ENCODE results near the gene ALPK3. TPM values are rescaled to one million over a fixed set of nuclear protein-coding genes. Genes with fewer than 3 reads are reported as not detected.

ALPK3 gene
- total and polyA plus RNA-seq, 2 experiments from 2014 or later: 3.7 to 29.7 TPM

- H3K9me3 Mint-ChIP-seq: no peaks in the 10 kb centered on the region; the same call in 2 of the 3 replicates
- no peaks in the 10 kb centered on the region; the same call in 1 of the 2 replicates for H3F3A ChIP-seq (replicated peaks; ENCODE audit: low read depth)
- DNase-seq (ENCODE audit: low spot score) (no peak), ATAC-seq (no peak)
- H3K4me1 Mint-ChIP-seq: peaks cover 5% of the 10 kb centered on the region; the same call in 2 of the 3 replicates
- H3K4me3 Mint-ChIP-seq: no peak overlapping the region
- H3K79me2 ChIP-seq (replicated peaks; ENCODE audit: insufficient read depth): peaks cover 5% of the 10 kb centered on the region
- TF ChIP-seq CTCF (conservative IDR thresholded peaks at IDR 0.05; ENCODE audit: low read depth in 2 of 2) (no peak), NANOG (IDR thresholded peaks at IDR 0.05; ENCODE audit: borderline replicate concordance) (no peak), ZNF331 (CRISPR knock-in tag; IDR thresholded peaks at IDR 0.05; ENCODE audit: low read depth) (no peak), POLR2AphosphoS5 (IDR thresholded peaks at IDR 0.05; ENCODE audit: low read depth) (no peak), ZNF462 (CRISPR knock-in tag; IDR thresholded peaks at IDR 0.05) (no peak), EZH2phosphoT487 (IDR thresholded peaks at IDR 0.05; ENCODE audit: unreplicated experiment) (no peak), CREB1 (CRISPR knock-in tag; IDR thresholded peaks at IDR 0.05; ENCODE audit: low read depth) (no peak), JUNB (IDR thresholded peaks at IDR 0.05; ENCODE audit: unreplicated experiment) (no peak), REST (IDR thresholded peaks at IDR 0.05; ENCODE audit: unreplicated experiment) (no peak), ZNF114 (CRISPR knock-in tag; IDR thresholded peaks at IDR 0.05) (no peak)
- H3K36me3 Mint-ChIP-seq (ENCODE audit: low read depth): peaks cover 15% of the 10 kb centered on the region
- H2AFZ ChIP-seq: no peak overlapping the region
- peaks cover 8% of the 10 kb centered on the region; the same call in 1 of the 2 replicates for H4K20me1 ChIP-seq (replicated peaks; ENCODE audit: insufficient read depth)
- H3K4me1 ChIP-seq (ENCODE audit: insufficient read depth): no peaks in the 10 kb centered on the region
- H3K27ac ChIP-seq (ENCODE audit: low read depth): no peak overlapping the region
- H3K4me2 ChIP-seq: no peak overlapping the region
- no peaks in the 10 kb centered on the region for H3K27me3 Mint-ChIP-seq (ENCODE audit: insufficient read depth, low read depth, poor library complexity)
- no peak overlapping the region for H3K27ac Mint-ChIP-seq
- H3K4me3 ChIP-seq: no peak overlapping the region
- H3K27me3 ChIP-seq (ENCODE audit: insufficient read depth): no peaks in the 10 kb centered on the region
- H3K9me2 ChIP-seq (ENCODE audit: insufficient read depth): no peaks in the 10 kb centered on the region
- H3K36me3 ChIP-seq (ENCODE audit: insufficient read depth): peaks cover 10% of the 10 kb centered on the region; the same call in 1 of the 2 replicates
Measured at GRCh38 chr15:84794162-84794547, 23.0 kb upstream of the ALPK3 start.

All from GM23338 (cell line).